DOHH2 (cell line): ENCODE data around the gene GLRX.

Experiments used
- EZH2phosphoT487 ChIP-seq: fragments of 200-600 bp; sonication (generic); IDR thresholded peaks from 2 replicates; pipeline ENCODE4 v1.6.1; 2017; ENCODE audit warnings: borderline replicate concordance, mild to moderate bottlenecking, antibody characterized with exemption, low read length, moderate library complexity, mixed read lengths
- TF ChIP-seq, protein P1 (sequence below): fragments of 200-600 bp; sonication (generic); IDR thresholded peaks from one replicate; pipeline ENCODE4 v1.5.1; 2014; ENCODE audit warnings: antibody characterized with exemption, mild to moderate bottlenecking, low read depth, low read length; ENCODE audit not compliant: poor library complexity, severe bottlenecking

DNA sequence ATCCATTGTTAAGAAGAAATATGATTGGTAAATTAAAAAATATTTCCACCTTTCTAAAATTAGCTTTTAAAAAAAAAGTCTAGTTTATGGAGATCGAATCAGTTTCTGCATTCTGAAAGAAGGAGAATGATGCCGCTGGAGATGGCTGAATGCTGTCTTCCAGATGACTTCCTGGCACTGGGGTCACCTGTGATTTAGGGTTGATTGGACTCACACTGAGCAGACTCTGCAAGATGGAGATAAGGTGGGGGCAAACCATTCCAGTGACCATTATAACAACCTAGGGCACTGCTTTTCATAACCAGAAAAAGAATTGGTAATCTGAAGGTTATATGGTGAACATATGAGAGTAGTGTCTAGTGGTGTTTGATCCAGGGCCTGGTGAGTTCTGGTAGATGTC, 50.6 kb downstream of the GLRX start:
- TF ChIP-seq, protein P1, sequence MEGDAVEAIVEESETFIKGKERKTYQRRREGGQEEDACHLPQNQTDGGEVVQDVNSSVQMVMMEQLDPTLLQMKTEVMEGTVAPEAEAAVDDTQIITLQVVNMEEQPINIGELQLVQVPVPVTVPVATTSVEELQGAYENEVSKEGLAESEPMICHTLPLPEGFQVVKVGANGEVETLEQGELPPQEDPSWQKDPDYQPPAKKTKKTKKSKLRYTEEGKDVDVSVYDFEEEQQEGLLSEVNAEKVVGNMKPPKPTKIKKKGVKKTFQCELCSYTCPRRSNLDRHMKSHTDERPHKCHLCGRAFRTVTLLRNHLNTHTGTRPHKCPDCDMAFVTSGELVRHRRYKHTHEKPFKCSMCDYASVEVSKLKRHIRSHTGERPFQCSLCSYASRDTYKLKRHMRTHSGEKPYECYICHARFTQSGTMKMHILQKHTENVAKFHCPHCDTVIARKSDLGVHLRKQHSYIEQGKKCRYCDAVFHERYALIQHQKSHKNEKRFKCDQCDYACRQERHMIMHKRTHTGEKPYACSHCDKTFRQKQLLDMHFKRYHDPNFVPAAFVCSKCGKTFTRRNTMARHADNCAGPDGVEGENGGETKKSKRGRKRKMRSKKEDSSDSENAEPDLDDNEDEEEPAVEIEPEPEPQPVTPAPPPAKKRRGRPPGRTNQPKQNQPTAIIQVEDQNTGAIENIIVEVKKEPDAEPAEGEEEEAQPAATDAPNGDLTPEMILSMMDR: no peak
- no peak for TF ChIP-seq EZH2phosphoT487
